Measurements from ENCODE around the gene PPL.
A peak's percentile ranks its signal among the peaks of the same experiment; 100 is the strongest.

Gene PPL

DNA sequence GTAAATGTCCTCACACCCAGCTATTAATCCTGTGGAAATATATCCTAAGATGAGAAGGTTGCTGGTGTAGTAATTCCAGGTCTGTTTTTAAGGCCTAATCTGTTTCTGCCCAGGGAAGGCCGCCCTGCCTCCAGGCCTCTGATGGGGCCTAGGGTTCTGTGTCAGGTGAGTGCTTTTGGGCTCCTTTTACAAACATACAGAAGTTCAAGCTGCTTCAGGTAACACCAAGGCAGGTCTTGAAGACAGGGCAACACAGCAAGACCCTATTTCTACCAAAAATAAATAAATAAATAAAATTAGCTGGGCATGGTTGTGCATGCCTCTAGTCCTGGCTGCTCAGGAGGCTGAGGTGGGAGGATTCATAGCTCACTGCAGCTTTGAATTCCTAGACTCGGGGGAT, 9.3 kb downstream of the PPL start:
- Histone ChIP-seq H3K4me1 (ENCODE audit: control insufficient read depth, insufficient read depth, low read length) (no peaks in the 10 kb centered on the region), H3K27ac (ENCODE audit: extremely low read depth, low read depth, low read length) (no peak overlapping the region), H3K4me3 (ENCODE audit: low read depth, low read length) (no peak overlapping the region), H3K9me3 (ENCODE audit: control insufficient read depth, insufficient read depth, low read depth, low read length) (no peaks in the 10 kb centered on the region), H3K36me3 (ENCODE audit: control insufficient read depth in 2 of 2, insufficient read depth in 1 of 2, low read length in 2 of 2) (no peaks in the 10 kb centered on the region)
- POLR2A ChIA-PET = no interaction called here
- TF ChIP-seq ZNF830 (tag by site-specific recombination; IDR thresholded peaks at IDR 0.05; ENCODE audit: low read depth) = no peak
- no peak for TF ChIP-seq ZNF626 (tag by site-specific recombination; IDR thresholded peaks at IDR 0.05)
- no peak for TF ChIP-seq ZNF501 (tag by site-specific recombination; IDR thresholded peaks at IDR 0.05)
- no peak for TF ChIP-seq ZNF473 (tag by site-specific recombination; IDR thresholded peaks at IDR 0.05)
- no peak for TF ChIP-seq ZNF645 (tag by site-specific recombination; IDR thresholded peaks at IDR 0.05)
- TF ChIP-seq, protein P1, sequence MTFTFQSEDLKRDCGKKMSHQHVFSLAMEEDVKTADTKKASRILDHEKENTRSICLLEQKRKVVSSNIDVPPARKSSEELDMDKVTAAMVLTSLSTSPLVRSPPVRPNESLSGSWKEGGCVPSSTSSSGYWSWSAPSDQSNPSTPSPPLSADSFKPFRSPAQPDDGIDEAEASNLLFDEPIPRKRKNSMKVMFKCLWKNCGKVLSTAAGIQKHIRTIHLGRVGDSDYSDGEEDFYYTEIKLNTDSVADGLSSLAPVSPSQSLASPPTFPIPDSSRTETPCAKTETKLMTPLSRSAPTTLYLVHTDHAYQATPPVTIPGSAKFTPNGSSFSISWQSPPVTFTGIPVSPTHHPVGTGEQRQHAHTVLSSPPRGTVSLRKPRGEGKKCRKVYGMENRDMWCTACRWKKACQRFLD (tag by site-specific recombination; IDR thresholded peaks at IDR 0.05) = no peak
- 0 out of 2 replicates have a peak, but pooled peaks have one; percentile 44 for TF ChIP-seq ZNF121 (tag by site-specific recombination; IDR thresholded peaks at IDR 0.05)
- CTCF ChIA-PET = no interaction called here

- H3K36me3 ChIP-seq (ENCODE audit: control insufficient read depth in 2 of 2, insufficient read depth in 1 of 2, low read length in 2 of 2) = no peaks in the 10 kb centered on the region
- no peaks in the 10 kb centered on the region for H3K9me3 ChIP-seq (ENCODE audit: control insufficient read depth, insufficient read depth, low read depth, low read length)
- TF ChIP-seq ZNF626 (tag by site-specific recombination; IDR thresholded peaks at IDR 0.05) = 0 out of 2 replicates have a peak, but pooled peaks have one; percentile 40
- peak; percentile 94 for TF ChIP-seq SETDB1 (IDR thresholded peaks at IDR 0.05; ENCODE audit: insufficient read length, low read length)
- TF ChIP-seq ZNF274 (IDR thresholded peaks at IDR 0.05; ENCODE audit: low read length) = no peak
- no peak for TF ChIP-seq ZNF274 (tag by site-specific recombination; IDR thresholded peaks at IDR 0.05; ENCODE audit: borderline replicate concordance)
- H3K27ac ChIP-seq (ENCODE audit: extremely low read depth, low read depth, low read length) = no peak overlapping the region
- H3K4me3 ChIP-seq (ENCODE audit: low read depth, low read length) = no peak overlapping the region
- ChIA-PET CTCF (no interaction called here), POLR2A (no interaction called here)
- no peaks in the 10 kb centered on the region for H3K4me1 ChIP-seq (ENCODE audit: control insufficient read depth, insufficient read depth, low read length)
Observed at GRCh38 chr16:4926928-4927327, 10.0 kb downstream of the PPL start.

DNA sequence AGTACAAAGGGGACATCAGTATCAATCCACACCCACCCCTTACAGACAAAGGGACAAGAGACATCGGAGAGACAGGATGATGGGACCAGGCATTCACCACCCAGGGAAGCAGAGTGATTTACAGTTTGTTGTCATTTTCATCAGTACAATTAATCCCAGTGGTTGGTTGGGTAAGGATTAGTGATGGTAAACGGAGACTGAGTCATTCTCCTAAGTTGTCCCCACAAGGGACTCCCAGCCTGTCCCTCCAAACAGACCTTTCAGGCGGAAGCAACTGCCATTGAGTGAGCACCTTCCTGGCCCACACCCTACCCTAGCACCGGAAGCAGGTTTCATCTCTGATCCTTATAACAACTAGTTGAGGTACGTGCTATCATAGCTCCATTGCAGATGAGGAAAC, 11.2 kb downstream of the PPL start:
- CTCF ChIA-PET = no interaction called here
- Histone ChIP-seq H3K4me1 (ENCODE audit: control insufficient read depth, insufficient read depth, low read length) (no peaks in the 10 kb centered on the region), H3K4me3 (ENCODE audit: low read depth, low read length) (no peak overlapping the region), H3K27ac (ENCODE audit: extremely low read depth, low read depth, low read length) (no peak overlapping the region), H3K9me3 (ENCODE audit: control insufficient read depth, insufficient read depth, low read depth, low read length) (no peaks in the 10 kb centered on the region), H3K36me3 (ENCODE audit: control insufficient read depth in 2 of 2, insufficient read depth in 1 of 2, low read length in 2 of 2) (no peaks in the 10 kb centered on the region)
- POLR2A ChIA-PET = no interaction called here
- TF ChIP-seq ZNF843 (tag by site-specific recombination; IDR thresholded peaks at IDR 0.05) (no peak), ZNF596 (tag by site-specific recombination; IDR thresholded peaks at IDR 0.05) (no peak), SALL2 (tag by site-specific recombination; IDR thresholded peaks at IDR 0.05; ENCODE audit: borderline replicate concordance) (no peak), ZNF514 (tag by site-specific recombination; IDR thresholded peaks at IDR 0.05) (no peak), ZNF747 (tag by site-specific recombination; IDR thresholded peaks at IDR 0.05) (no peak), ZNF221 (tag by site-specific recombination; IDR thresholded peaks at IDR 0.05; ENCODE audit: borderline replicate concordance) (no peak), ZNF624 (tag by site-specific recombination; IDR thresholded peaks at IDR 0.05) (no peak), ZSCAN23 (tag by site-specific recombination; IDR thresholded peaks at IDR 0.05) (no peak), ZFP41 (tag by site-specific recombination; IDR thresholded peaks at IDR 0.05; ENCODE audit: borderline replicate concordance) (no peak), ZBTB20 (tag by site-specific recombination; IDR thresholded peaks at IDR 0.05) (no peak), ZBTB6 (tag by site-specific recombination; IDR thresholded peaks at IDR 0.05) (no peak), ZNF133 (tag by site-specific recombination; IDR thresholded peaks at IDR 0.05) (no peak), ZNF48 (tag by site-specific recombination; IDR thresholded peaks at IDR 0.05) (no peak), YY1 (tag by site-specific recombination; IDR thresholded peaks at IDR 0.05) (no peak), ZNF266 (tag by site-specific recombination; IDR thresholded peaks at IDR 0.05; ENCODE audit: low read depth) (no peak), ZNF626 (tag by site-specific recombination; IDR thresholded peaks at IDR 0.05) (no peak), ZBTB49 (tag by site-specific recombination; IDR thresholded peaks at IDR 0.05; ENCODE audit: low read depth) (no peak), ZFP37 (tag by site-specific recombination; IDR thresholded peaks at IDR 0.05) (no peak)

Measured in HEK293 (cell line).